Natural killer cell (primary cell): ENCODE data around the gene CAPN14. TPM values are rescaled to one million over a fixed set of nuclear protein-coding genes. Genes with fewer than 3 reads are reported as not detected.

Source experiments
- ATAC-seq, 3 donors: fragments of 150-1000 bp in 2 of 3; fragments of 200-7000 bp in 1 of 3; cut with Tn5 transposase; 1 replicate in 1 of 3; 2 replicates in 2 of 3; pipeline ENCODE4 v1.10.0; 2021; ENCODE audit warnings: mild to moderate bottlenecking in 2 of 3, moderate library complexity in 2 of 3
- DNase-seq, 2 donors: peaks; one replicate each; pipeline versions ENCODE4 v3.0.0 to v3.0.0-alpha.2; 2013 to 2021; ENCODE audit warnings: mixed read lengths in 1 of 2
- H3K27ac ChIP-seq: one replicate; pipeline ENCODE4 v1.5.1; 2013; ENCODE audit warnings: mild to moderate bottlenecking, low read length
- H3K27me3 ChIP-seq: one replicate; pipeline ENCODE4 v1.6.1; 2013; ENCODE audit warnings: low read length; ENCODE audit not compliant: control insufficient read depth, insufficient read depth
- H3K36me3 ChIP-seq: one replicate; pipeline ENCODE4 v1.6.1; 2013; ENCODE audit warnings: low read length; ENCODE audit not compliant: control insufficient read depth, insufficient read depth
- H3K4me1 ChIP-seq: one replicate; pipeline ENCODE4 v1.6.1; 2013; ENCODE audit warnings: low read length; ENCODE audit not compliant: control insufficient read depth, insufficient read depth
- H3K4me3 ChIP-seq: one replicate; pipeline ENCODE4 v1.5.1; 2013; ENCODE audit warnings: low read length
- H3K9me3 ChIP-seq: one replicate; pipeline ENCODE4 v1.6.1; 2013; ENCODE audit warnings: low read length; ENCODE audit not compliant: control insufficient read depth, insufficient read depth
- H3K27ac Mint-ChIP-seq, 2 donors: one replicate each; pipeline ENCODE4 v1.8.0; 2022; ENCODE audit warnings: mild to moderate bottlenecking in 2 of 2, mixed read lengths in 2 of 2, moderate library complexity in 1 of 2
- H3K27me3 Mint-ChIP-seq, 2 donors: one replicate each; pipeline ENCODE4 v1.8.0; 2022; ENCODE audit warnings: low read depth in 2 of 2, mixed read lengths in 2 of 2
- H3K36me3 Mint-ChIP-seq: one replicate; pipeline ENCODE4 v1.8.0; 2022; ENCODE audit warnings: mixed read lengths
- H3K4me1 Mint-ChIP-seq, 2 donors: one replicate each; pipeline ENCODE4 v1.8.0; 2022; ENCODE audit warnings: mixed read lengths in 2 of 2
- H3K4me3 Mint-ChIP-seq: one replicate; pipeline ENCODE4 v1.8.0; 2022; ENCODE audit warnings: mild to moderate bottlenecking, moderate library complexity, mixed read lengths
- H3K9me3 Mint-ChIP-seq, 2 donors: one replicate each; pipeline ENCODE4 v1.8.0; 2022; ENCODE audit warnings: mixed read lengths in 2 of 2
- CTCF ChIP-seq: fragments of 200-600 bp; IDR thresholded peaks from one replicate; pipeline ENCODE4 v1.8.0; 2022; ENCODE audit warnings: antibody characterized with exemption
- WGBS: methylation state at CpG from one replicate; pipeline ENCODE4 v1.1.7; 2013; ENCODE audit warnings: missing lambda C conversion rate; ENCODE audit not compliant: insufficient coverage; 5-methylcytosine and 5-hydroxymethylcytosine counted together
- intact Hi-C: fragments of 100-400 bp; cut with micrococcal nuclease; formaldehyde crosslinking; loops from one replicate; pipeline ENCODE4 v1.14.2; 2022
- total RNA-seq, 4 donors: library from RNA; stranded (reverse); fragments of 120-200 nt in 1 of 4; gene quantifications; one replicate each; pipeline versions ENCODE4 v1.2.3 to v1.2.4, GENCODE V29; 2013 to 2022

CAPN14 gene
- total RNA-seq, 3 donors from 2014 or later (not counting 1 experiment from before 2014, with no cell fraction given), result 0.33 to 0.43 TPM; not detected in 1

- Mint-ChIP-seq H3K27ac (no peak overlapping the region), H3K36me3 (no peaks in the 10 kb centered on the region), H3K27me3 (peaks cover 16 to 48% of the 10 kb centered on the region in 2 donors), H3K4me1 (peaks cover 0 to 5% of the 10 kb centered on the region in 2 donors), H3K4me3 (no peak overlapping the region), H3K9me3 (no peaks in the 10 kb centered on the region)
- ATAC-seq (no peak), DNase-seq (no peak)
- WGBS, result 91% methylated on average over 15 of the region's 15 CpGs
- intact Hi-C loops, result no loop called here
- Histone ChIP-seq H3K4me1 (peaks cover 10% of the 10 kb centered on the region), H3K9me3 (no peaks in the 10 kb centered on the region), H3K36me3 (no peaks in the 10 kb centered on the region), H3K27me3 (peaks cover 14% of the 10 kb centered on the region), H3K4me3 (no peak overlapping the region), H3K27ac (no peak overlapping the region)
- no peak for TF ChIP-seq CTCF
Measured at GRCh38 chr2:31141443-31142085, 75.8 kb downstream of the CAPN14 start.

- Histone ChIP-seq H3K4me1 (peaks cover 10% of the 10 kb centered on the region), H3K36me3 (no peaks in the 10 kb centered on the region), H3K4me3 (no peak overlapping the region), H3K27me3 (peaks cover 14% of the 10 kb centered on the region), H3K27ac (no peak overlapping the region), H3K9me3 (no peaks in the 10 kb centered on the region)
- WGBS, result 93% methylated on average over 8 of the region's 8 CpGs
- H3K4me3 Mint-ChIP-seq, result no peak overlapping the region
- ATAC-seq, result no peak
- H3K9me3 Mint-ChIP-seq, result no peaks in the 10 kb centered on the region
- no peaks in the 10 kb centered on the region for H3K36me3 Mint-ChIP-seq
- no peak for TF ChIP-seq CTCF
- peaks cover 30 to 51% of the 10 kb centered on the region in 2 donors for H3K27me3 Mint-ChIP-seq
- intact Hi-C loops, result no loop called here
- H3K4me1 Mint-ChIP-seq, result peaks cover 0 to 5% of the 10 kb centered on the region in 2 donors
- no peak for DNase-seq
- H3K27ac Mint-ChIP-seq, result no peak overlapping the region
Measured at GRCh38 chr2:31140151-31140550, 77.2 kb downstream of the CAPN14 start.

DNA sequence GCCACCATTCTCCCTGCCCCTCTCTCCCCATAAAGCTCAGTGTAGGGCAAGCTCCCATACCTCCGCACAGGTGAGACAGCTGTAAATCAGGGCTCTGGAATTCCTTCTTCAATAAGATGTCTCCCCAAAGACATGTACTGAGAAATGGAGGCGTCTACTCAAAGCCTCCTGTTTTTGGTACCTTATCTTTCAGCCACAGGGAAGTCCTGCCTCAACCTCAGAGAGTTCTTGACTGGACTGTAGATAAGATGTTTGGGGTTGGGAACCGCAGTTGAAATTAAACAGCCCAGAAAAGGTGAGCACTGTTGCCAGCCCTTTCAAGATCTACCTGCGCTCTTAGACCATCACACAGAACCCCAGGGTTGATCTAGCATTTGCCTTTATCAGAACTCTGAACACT, 77.6 kb downstream of the CAPN14 start:
- H3K27me3 Mint-ChIP-seq, result peaks cover 32 to 54% of the 10 kb centered on the region in 2 donors
- H3K9me3 Mint-ChIP-seq, result no peaks in the 10 kb centered on the region
- Histone ChIP-seq H3K9me3 (no peaks in the 10 kb centered on the region), H3K4me1 (peaks cover 10% of the 10 kb centered on the region), H3K4me3 (no peak overlapping the region), H3K27ac (no peak overlapping the region), H3K27me3 (peaks cover 14% of the 10 kb centered on the region), H3K36me3 (no peaks in the 10 kb centered on the region)
- DNase-seq (no peak), ATAC-seq (no peak)
- no peak for TF ChIP-seq CTCF
- intact Hi-C loops, result no loop called here
- peaks cover 0 to 5% of the 10 kb centered on the region in 2 donors for H3K4me1 Mint-ChIP-seq
- H3K4me3 Mint-ChIP-seq, result no peak overlapping the region
- no peak overlapping the region for H3K27ac Mint-ChIP-seq
- no peaks in the 10 kb centered on the region for H3K36me3 Mint-ChIP-seq
- WGBS, result 95% methylated on average over 4 of the region's 4 CpGs
